IMR-90 (cell line): ENCODE data around the gene COX19. TPM values are rescaled to one million over a fixed set of nuclear protein-coding genes. Genes with fewer than 3 reads are reported as not detected.

Experiments
- ATAC-seq: fragments of 200-7000 bp; cut with Tn5 transposase; 2 replicates; pipeline ENCODE4 v1.9.1; 2020; ENCODE audit warnings: low read depth, mild to moderate bottlenecking, moderate library complexity
- BruUV-seq: library from RNA; stranded (reverse); fragments of 400-500 nt; replicated peaks from 2 replicates; lab custom pipeline; 2021; lab: Mats Ljungman, UMichigan
- CTCF ChIA-PET: fragments of 300-600 bp; formaldehyde crosslinking; extraction: SDS; loops from one replicate; lab custom pipeline; 2021; ENCODE audit warnings: antibody characterized with exemption; lab: Yijun Ruan, JAX
- POLR2A ChIA-PET: fragments of 300-600 bp; sonication (Branson Sonifier 250); formaldehyde crosslinking; loops from one replicate; lab custom pipeline; 2022; ENCODE audit warnings: antibody characterized with exemption; ENCODE audit not compliant: unreplicated experiment; lab: Charles Lee
- DNase-seq: peaks from one replicate; pipeline ENCODE4 v3.0.0; 2013
- H2AFZ ChIP-seq: replicated peaks from 2 replicates; pipeline ENCODE3; 2013; ENCODE audit warnings: low read length, mild to moderate bottlenecking; ENCODE audit not compliant: poor library complexity
- H2AK5ac ChIP-seq: 2 replicates; pipeline ENCODE4 v1.6.1; 2013; ENCODE audit warnings: low read depth, low read length, inconsistent platforms
- H2AK9ac ChIP-seq: replicated peaks from 2 replicates; pipeline ENCODE3; 2013; ENCODE audit warnings: mild to moderate bottlenecking, low read depth, low read length, moderate library complexity; ENCODE audit not compliant: poor library complexity
- H2BK120ac ChIP-seq: 2 replicates; pipeline ENCODE4 v1.6.1; 2013; ENCODE audit warnings: low read depth, low read length, inconsistent platforms
- H2BK15ac ChIP-seq: 3 replicates; pipeline ENCODE4 v1.6.1; 2013; ENCODE audit warnings: low read depth, low read length, inconsistent platforms
- H2BK20ac ChIP-seq: 2 replicates; pipeline ENCODE4 v1.6.1; 2013; ENCODE audit warnings: low read depth, mild to moderate bottlenecking, inconsistent platforms, low read length, moderate library complexity
- H2BK5ac ChIP-seq: 2 replicates; pipeline ENCODE4 v1.6.1; 2013; ENCODE audit warnings: mild to moderate bottlenecking, low read depth, low read length, inconsistent platforms; ENCODE audit not compliant: poor library complexity, severe bottlenecking
- H3K14ac ChIP-seq: replicated peaks from 2 replicates; pipeline ENCODE4 v1.6.1; 2013; ENCODE audit warnings: low read depth, low read length, inconsistent platforms
- H3K18ac ChIP-seq: 2 replicates; pipeline ENCODE4 v1.6.1; 2013; ENCODE audit warnings: low read depth, low read length, control low read depth
- H3K23ac ChIP-seq: 2 replicates; pipeline ENCODE4 v1.6.1; 2013; ENCODE audit warnings: low read depth, low read length, inconsistent platforms
- H3K27ac ChIP-seq: 2 replicates; pipeline ENCODE4 v1.5.1; 2013; ENCODE audit warnings: mild to moderate bottlenecking, control low read depth, low read length; ENCODE audit not compliant: insufficient read depth
- H3K27me3 ChIP-seq: 2 replicates; pipeline ENCODE4 v1.6.1; 2013; ENCODE audit warnings: low read length; ENCODE audit not compliant: control insufficient read depth, insufficient read depth
- H3K36me3 ChIP-seq: 2 replicates; pipeline ENCODE4 v1.6.1; 2013; ENCODE audit warnings: low read length, mixed read lengths; ENCODE audit not compliant: control insufficient read depth, insufficient read depth
- H3K4ac ChIP-seq: 2 replicates; pipeline ENCODE4 v1.6.1; 2013; ENCODE audit warnings: low read depth, low read length, inconsistent platforms
- H3K4me1 ChIP-seq: 2 replicates; pipeline ENCODE4 v1.6.1; 2013; ENCODE audit warnings: low read length, mixed read lengths; ENCODE audit not compliant: control insufficient read depth, insufficient read depth
- H3K4me2 ChIP-seq: 2 replicates; pipeline ENCODE4 v1.6.1; 2013; ENCODE audit warnings: low read depth, mild to moderate bottlenecking, control low read depth, low read length, moderate library complexity
- H3K4me3 ChIP-seq: 2 replicates; pipeline ENCODE4 v1.5.1; 2013; ENCODE audit warnings: low read depth, mild to moderate bottlenecking, control low read depth, low read length, moderate library complexity; ENCODE audit not compliant: insufficient read depth
- H3K56ac ChIP-seq: 2 replicates; pipeline ENCODE4 v1.6.1; 2013; ENCODE audit warnings: low read length, inconsistent platforms; ENCODE audit not compliant: insufficient read depth; ENCODE audit errors: extremely low read depth
- H3K79me1 ChIP-seq, 2 experiments: 2 replicates each; pipeline ENCODE4 v1.6.1; 2013; ENCODE audit warnings: low read length in 2 of 2, inconsistent platforms in 1 of 2, low read depth in 1 of 2
- H3K9ac ChIP-seq: 2 replicates; pipeline ENCODE4 v1.6.1; 2013; ENCODE audit warnings: low read depth, low read length, control low read depth
- H3K9me1 ChIP-seq: 2 replicates; pipeline ENCODE4 v1.6.1; 2013; ENCODE audit warnings: low read length, inconsistent platforms; ENCODE audit not compliant: insufficient read depth
- H3K9me3 ChIP-seq: 2 replicates; pipeline ENCODE4 v1.6.1; 2013; ENCODE audit warnings: low read length; ENCODE audit not compliant: control insufficient read depth, insufficient read depth
- H4K20me1 ChIP-seq: 2 replicates; pipeline ENCODE4 v1.6.1; 2013; ENCODE audit warnings: low read length, inconsistent platforms; ENCODE audit not compliant: insufficient read depth
- H4K5ac ChIP-seq: 2 replicates; pipeline ENCODE4 v1.6.1; 2013; ENCODE audit warnings: mild to moderate bottlenecking, low read depth, low read length, control low read depth
- H4K8ac ChIP-seq, 2 experiments: 2 replicates each; pipeline ENCODE4 v1.6.1; 2013; ENCODE audit warnings: low read depth in 2 of 2, low read length in 2 of 2, control low read depth in 1 of 2, inconsistent platforms in 1 of 2
- H4K91ac ChIP-seq: 2 replicates; pipeline ENCODE4 v1.6.1; 2013; ENCODE audit warnings: low read depth, low read length, inconsistent platforms; ENCODE audit not compliant: insufficient read depth
- BHLHE40 ChIP-seq: fragments of 150-350 bp; IDR thresholded peaks from 2 replicates; pipeline ENCODE4 v1.6.1; 2016; ENCODE audit warnings: mild to moderate bottlenecking, low read depth, low read length
- CEBPB ChIP-seq: IDR thresholded peaks from 2 replicates; pipeline ENCODE4 v1.6.1; 2012; ENCODE audit warnings: low read depth, low read length, improper control_type of control experiment
- CHD1 ChIP-seq: IDR thresholded peaks from 2 replicates; pipeline ENCODE4 v1.6.1; 2012; ENCODE audit warnings: low read depth, low read length, improper control_type of control experiment
- FOS ChIP-seq: fragments of 150-350 bp; IDR thresholded peaks from 2 replicates; pipeline ENCODE4 v1.6.1; 2016; ENCODE audit warnings: low read depth, low read length
- MAFK ChIP-seq: IDR thresholded peaks from 2 replicates; pipeline ENCODE4 v1.6.1; 2012; ENCODE audit warnings: low read depth, low read length, improper control_type of control experiment
- MXI1 ChIP-seq: IDR thresholded peaks from 2 replicates; pipeline ENCODE4 v1.6.1; 2012; ENCODE audit warnings: low read depth, mild to moderate bottlenecking, low read length, moderate library complexity, borderline replicate concordance
- POLR2A ChIP-seq: IDR thresholded peaks from 2 replicates; pipeline ENCODE4 v1.6.1; 2012; ENCODE audit warnings: mild to moderate bottlenecking, low read depth, low read length
- RAD21 ChIP-seq: IDR thresholded peaks from 2 replicates; pipeline ENCODE4 v1.6.1; 2012; ENCODE audit warnings: low read length, improper control_type of control experiment
- RCOR1 ChIP-seq: IDR thresholded peaks from 2 replicates; pipeline ENCODE4 v1.6.1; 2012; ENCODE audit warnings: mild to moderate bottlenecking, low read length, improper control_type of control experiment; ENCODE audit not compliant: insufficient replicate concordance
- SMC3 ChIP-seq: fragments of 150-350 bp; IDR thresholded peaks from 2 replicates; pipeline ENCODE4 v1.6.1; 2016; ENCODE audit warnings: low read depth, mild to moderate bottlenecking, antibody characterized with exemption, low read length, moderate library complexity
- WGBS, 2 experiments: methylation state at CpG; one replicate each; pipeline versions ENCODE4 v1.1.5 to v1.1.7; 2013; ENCODE audit warnings: missing lambda C conversion rate in 2 of 2; ENCODE audit not compliant: insufficient read length in 1 of 2; ENCODE audit errors: extremely low coverage in 2 of 2; 5-methylcytosine and 5-hydroxymethylcytosine counted together
- dilution Hi-C: fragments of 300-500 bp; cut with HindIII; formaldehyde crosslinking; loops from one replicate; pipeline ENCODE4 v1.14.3; 2018; ENCODE audit warnings: low sequenced_read_pairs; ENCODE audit not compliant: unreplicated experiment
- in situ Hi-C: fragments of 300-500 bp; cut with MboI; formaldehyde crosslinking; loops from 3 replicates; pipeline ENCODE4 v1.14.3; 2019; ENCODE audit warnings: low sequenced_read_pairs, inconsistent platforms, mixed read lengths
- intact Hi-C: fragments of 100-400 bp; cut with micrococcal nuclease; formaldehyde crosslinking; loops from 2 replicates; pipeline ENCODE4 v1.10.0; 2022
- polyA plus RNA-seq, 3 experiments: library from polyadenylated mRNA; depleted of rRNA; stranded (reverse); fragments of >200 nt; gene quantifications; 2 replicates each; pipeline ENCODE4 v1.2.3, GENCODE V29; 2012; ENCODE audit warnings: low replicate concordance in 1 of 3
- total RNA-seq: library from RNA; depleted of rRNA; stranded (reverse); fragments of >200 nt; gene quantifications from 2 replicates; pipeline ENCODE4 v1.2.3, GENCODE V29; 2012
- TF ChIP-seq, protein P1 (sequence below): conservative IDR thresholded peaks from 2 replicates; pipeline ENCODE4 v1.5.1; 2012; ENCODE audit warnings: mild to moderate bottlenecking, low read depth, low read length, improper control_type of control experiment
- TF ChIP-seq, protein P2 (sequence below): fragments of 150-350 bp; IDR thresholded peaks from 2 replicates; pipeline ENCODE4 v1.6.1; 2017; ENCODE audit warnings: mild to moderate bottlenecking, antibody characterized with exemption, low read length, low read depth
- TF ChIP-seq, protein P3 (sequence below): fragments of 150-350 bp; IDR thresholded peaks from 2 replicates; pipeline ENCODE4 v1.6.1; 2016; ENCODE audit warnings: low read depth, mild to moderate bottlenecking, low read length, moderate library complexity, borderline replicate concordance

The COX19 gene
- total and polyA plus RNA-seq, 2 of the 4 experiments (the other 2 are of a cell fraction), result 3.9 to 7.3 TPM

DNA sequence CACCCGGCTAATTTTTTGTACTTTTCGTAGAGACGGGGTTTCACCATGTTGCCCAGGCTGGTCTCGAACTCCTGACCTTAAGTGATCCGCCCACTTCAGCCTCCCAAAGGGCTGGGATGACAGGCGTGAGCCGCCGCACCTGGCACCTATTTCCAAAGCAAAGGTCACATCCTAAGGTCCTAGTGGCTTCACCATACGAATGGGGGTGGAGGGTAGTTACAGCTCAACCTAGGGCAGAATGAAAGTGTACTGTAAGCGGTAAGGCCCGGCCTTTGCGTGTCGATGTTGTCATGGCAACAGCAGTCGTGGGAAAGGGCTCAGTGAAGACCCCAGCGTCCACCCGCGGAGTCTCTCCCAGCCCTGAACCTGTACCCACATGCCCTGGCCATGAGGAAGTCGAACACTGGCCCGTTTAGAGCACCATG is 1.6 kb upstream of the COX19 start:
- Histone ChIP-seq H3K36me3 (peaks cover 5% of the 10 kb centered on the region), H3K18ac (no peak overlapping the region), H3K27ac (no peak overlapping the region), H2AK5ac (no peak overlapping the region), H2AFZ (no peak overlapping the region), H4K8ac (no peak overlapping the region), H3K9me3 (no peaks in the 10 kb centered on the region), H4K20me1 (peaks cover 32% of the 10 kb centered on the region), H2AK9ac (peak overlapping the region; percentile 44), H3K4me2 (no peak overlapping the region), H3K14ac (no peak overlapping the region), H3K23ac (no peak overlapping the region), H3K79me1 (peaks cover 10 to 31% of the 10 kb centered on the region in 2 experiments), H4K91ac (no peak overlapping the region), H3K9ac (no peak overlapping the region), H3K4me1 (peaks cover 4% of the 10 kb centered on the region), H4K5ac (no peak overlapping the region), H3K27me3 (no peaks in the 10 kb centered on the region), H2BK15ac (no peak overlapping the region), H2BK5ac (no peak overlapping the region), H2BK120ac (no peak overlapping the region), H3K4me3 (no peak overlapping the region), H3K56ac (no peak overlapping the region), H2BK20ac (no peak overlapping the region), H3K4ac (no peak overlapping the region), H3K9me1 (no peaks in the 10 kb centered on the region; the same call in 1 of the 2 replicates)
- intact Hi-C loops, result no loop called here
- ATAC-seq, result no peak
- CTCF ChIA-PET, result no interaction called here
- in situ Hi-C loops, result no loop called here
- 100% methylated on average over 2 of the region's 19 CpGs; no CpG with 5 or more reads in 1 of the 2 experiments for WGBS, 2 experiments
- dilution Hi-C loops, result no loop called here
- TF ChIP-seq BHLHE40 (no peak), SMC3 (no peak), RCOR1 (no peak), RAD21 (no peak), POLR2A (no peak), MXI1 (no peak), MAFK (no peak), CEBPB (no peak), CHD1 (no peak), FOS (no peak)
- TF ChIP-seq, protein P1, sequence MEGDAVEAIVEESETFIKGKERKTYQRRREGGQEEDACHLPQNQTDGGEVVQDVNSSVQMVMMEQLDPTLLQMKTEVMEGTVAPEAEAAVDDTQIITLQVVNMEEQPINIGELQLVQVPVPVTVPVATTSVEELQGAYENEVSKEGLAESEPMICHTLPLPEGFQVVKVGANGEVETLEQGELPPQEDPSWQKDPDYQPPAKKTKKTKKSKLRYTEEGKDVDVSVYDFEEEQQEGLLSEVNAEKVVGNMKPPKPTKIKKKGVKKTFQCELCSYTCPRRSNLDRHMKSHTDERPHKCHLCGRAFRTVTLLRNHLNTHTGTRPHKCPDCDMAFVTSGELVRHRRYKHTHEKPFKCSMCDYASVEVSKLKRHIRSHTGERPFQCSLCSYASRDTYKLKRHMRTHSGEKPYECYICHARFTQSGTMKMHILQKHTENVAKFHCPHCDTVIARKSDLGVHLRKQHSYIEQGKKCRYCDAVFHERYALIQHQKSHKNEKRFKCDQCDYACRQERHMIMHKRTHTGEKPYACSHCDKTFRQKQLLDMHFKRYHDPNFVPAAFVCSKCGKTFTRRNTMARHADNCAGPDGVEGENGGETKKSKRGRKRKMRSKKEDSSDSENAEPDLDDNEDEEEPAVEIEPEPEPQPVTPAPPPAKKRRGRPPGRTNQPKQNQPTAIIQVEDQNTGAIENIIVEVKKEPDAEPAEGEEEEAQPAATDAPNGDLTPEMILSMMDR, result no peak
- TF ChIP-seq, protein P2, sequence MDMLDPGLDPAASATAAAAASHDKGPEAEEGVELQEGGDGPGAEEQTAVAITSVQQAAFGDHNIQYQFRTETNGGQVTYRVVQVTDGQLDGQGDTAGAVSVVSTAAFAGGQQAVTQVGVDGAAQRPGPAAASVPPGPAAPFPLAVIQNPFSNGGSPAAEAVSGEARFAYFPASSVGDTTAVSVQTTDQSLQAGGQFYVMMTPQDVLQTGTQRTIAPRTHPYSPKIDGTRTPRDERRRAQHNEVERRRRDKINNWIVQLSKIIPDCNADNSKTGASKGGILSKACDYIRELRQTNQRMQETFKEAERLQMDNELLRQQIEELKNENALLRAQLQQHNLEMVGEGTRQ, result no peak
- TF ChIP-seq, protein P3, sequence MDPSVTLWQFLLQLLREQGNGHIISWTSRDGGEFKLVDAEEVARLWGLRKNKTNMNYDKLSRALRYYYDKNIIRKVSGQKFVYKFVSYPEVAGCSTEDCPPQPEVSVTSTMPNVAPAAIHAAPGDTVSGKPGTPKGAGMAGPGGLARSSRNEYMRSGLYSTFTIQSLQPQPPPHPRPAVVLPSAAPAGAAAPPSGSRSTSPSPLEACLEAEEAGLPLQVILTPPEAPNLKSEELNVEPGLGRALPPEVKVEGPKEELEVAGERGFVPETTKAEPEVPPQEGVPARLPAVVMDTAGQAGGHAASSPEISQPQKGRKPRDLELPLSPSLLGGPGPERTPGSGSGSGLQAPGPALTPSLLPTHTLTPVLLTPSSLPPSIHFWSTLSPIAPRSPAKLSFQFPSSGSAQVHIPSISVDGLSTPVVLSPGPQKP, result no peak
- DNase-seq, result no peak
- POLR2A ChIA-PET, result no interaction called here
- BruUV-seq, result no TSS peak
